Psoas muscle (tissue), 8 donors: Measurements from ENCODE around the gene CADM1. TPM values are rescaled to one million over a fixed set of nuclear protein-coding genes. Genes with fewer than 3 reads are reported as not detected.

Source experiments
- ATAC-seq, 4 donors: fragments of 200-7000 bp; cut with Tn5 transposase; one replicate each; pipeline ENCODE4 v1.9.1; 2020; ENCODE audit warnings: moderate library complexity in 3 of 4, mild to moderate bottlenecking in 2 of 4
- DNase-seq, 2 donors: peaks; one replicate each; pipeline ENCODE4 v3.0.0-alpha.2; 2020
- H3K27ac ChIP-seq: fragments of 200-600 bp; one replicate; pipeline ENCODE4 v1.8.0; 2022
- H3K27me3 ChIP-seq, 3 donors: fragments of 200-600 bp in 1 of 3; one replicate each; pipeline versions ENCODE4 v1.6.1 to v1.8.0; 2013 to 2022; ENCODE audit warnings: low read length in 2 of 3, mild to moderate bottlenecking in 2 of 3, moderate library complexity in 1 of 3; ENCODE audit not compliant: insufficient read depth in 3 of 3
- H3K36me3 ChIP-seq, 2 donors: fragments of 200-600 bp in 1 of 2; one replicate each; pipeline versions ENCODE4 v1.6.1 to v1.8.0; 2013 to 2022; ENCODE audit warnings: low read depth in 1 of 2, mild to moderate bottlenecking in 1 of 2, moderate library complexity in 1 of 2; ENCODE audit not compliant: insufficient read depth in 1 of 2
- H3K4me1 ChIP-seq: fragments of 200-600 bp; one replicate; pipeline ENCODE4 v1.8.0; 2022
- H3K4me3 ChIP-seq: fragments of 200-600 bp; one replicate; pipeline ENCODE4 v1.8.0; 2022; ENCODE audit warnings: mild to moderate bottlenecking
- H3K9me3 ChIP-seq: fragments of 200-600 bp; one replicate; pipeline ENCODE4 v1.8.0; 2022
- WGBS, 3 donors: extraction: QIAGEN DNeasy Blood & Tissue Kit; methylation state at CpG; one replicate each; pipeline versions ENCODE4 v1.1.6 to v1.1.7; 2013; 5-methylcytosine and 5-hydroxymethylcytosine counted together
- intact Hi-C, 2 donors: fragments of 100-400 bp; cut with DNase I; formaldehyde crosslinking; loops; one replicate each; pipeline versions ENCODE4 v1.11.0 to v1.14.2; 2022
- polyA plus RNA-seq, 3 donors: library from polyadenylated mRNA; stranded (reverse); fragments of 200-250 nt; gene quantifications; one replicate each; pipeline ENCODE4 v1.2.3, GENCODE V29; 2013
- total RNA-seq, 4 donors: library from RNA; stranded (reverse); fragmentation: NEBNext Ultra II Directional in 2 of 4; extraction: Animal tissue kit (Norgen Biotek cat#: 25700) in 2 of 4; gene quantifications; one replicate each; pipeline versions ENCODE4 v1.2.1 to v1.2.4, GENCODE V29; 2021 to 2023
- TF ChIP-seq, protein P1 (sequence below): fragments of 200-600 bp; IDR thresholded peaks from one replicate; pipeline ENCODE4 v1.8.0; 2022; ENCODE audit warnings: antibody characterized with exemption
- donor health status: healthy with polysubstance abuse.
- donor health status: DM: no; HTN: no; CAD: no; lungs with moderate emphysema.
- donor health status: Bipolar disorder and iron deficiency.
- donor health status: healthy.
- donor health status: DM: yes; HTN: yes; CAD: no.
- donor health status: DM: no; HTN: no; CAD: no.
- donor health status: DM: no; HTN: no; CAD: no.
- donor health status: DM: yes; HTN: yes; CAD: no.

The CADM1 gene
- total and polyA plus RNA-seq, 7 donors = 3.1 to 12.4 (median 9.5) TPM

DNA sequence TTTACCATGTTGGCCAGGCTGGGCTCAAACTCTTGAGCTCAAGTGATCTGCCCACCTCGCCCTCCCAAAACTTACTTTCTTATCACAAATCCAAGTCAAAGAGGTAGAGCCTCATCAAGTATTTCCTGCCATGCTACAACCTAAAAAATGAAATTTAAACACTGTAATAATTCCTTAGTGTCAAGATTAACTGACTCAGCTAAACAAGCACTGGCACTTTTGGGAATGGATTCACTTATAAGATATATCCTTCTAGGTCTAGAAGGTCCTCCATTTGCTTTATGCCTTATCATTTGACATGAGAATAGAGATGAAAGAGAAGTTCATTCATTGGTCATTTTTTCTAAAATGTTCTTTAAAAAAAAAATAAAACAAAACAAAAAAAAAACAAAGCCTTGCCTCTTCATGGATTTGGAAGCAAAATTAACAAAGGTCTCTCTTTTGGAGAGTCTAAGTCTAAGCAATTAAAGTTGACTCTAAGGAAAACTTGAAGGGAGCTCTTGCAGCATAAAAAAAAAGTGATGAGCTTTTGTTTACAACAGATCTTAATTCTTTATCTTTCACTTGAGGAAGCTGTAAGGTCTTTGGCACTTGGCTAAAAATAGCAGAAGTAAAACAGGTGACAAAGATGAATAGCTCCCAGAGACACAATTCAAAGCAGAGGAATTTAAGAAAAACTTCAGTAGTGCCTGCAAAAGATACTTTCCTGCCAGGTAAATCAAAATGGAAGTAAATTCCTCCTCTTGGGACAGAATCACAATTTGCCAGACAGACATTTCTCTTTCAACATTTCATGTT, 50.3 kb downstream of the CADM1 start:
- intact Hi-C loops = no loop called here
- no peak for ATAC-seq
- Histone ChIP-seq H3K9me3 (no peaks in the 10 kb centered on the region), H3K4me3 (no peak overlapping the region), H3K4me1 (no peaks in the 10 kb centered on the region), H3K27me3 (peaks cover 0 to 3% (median 0%) of the 10 kb centered on the region in 3 donors), H3K27ac (no peak overlapping the region), H3K36me3 (no peaks in the 10 kb centered on the region)
- no peak for DNase-seq
- TF ChIP-seq, protein P1, sequence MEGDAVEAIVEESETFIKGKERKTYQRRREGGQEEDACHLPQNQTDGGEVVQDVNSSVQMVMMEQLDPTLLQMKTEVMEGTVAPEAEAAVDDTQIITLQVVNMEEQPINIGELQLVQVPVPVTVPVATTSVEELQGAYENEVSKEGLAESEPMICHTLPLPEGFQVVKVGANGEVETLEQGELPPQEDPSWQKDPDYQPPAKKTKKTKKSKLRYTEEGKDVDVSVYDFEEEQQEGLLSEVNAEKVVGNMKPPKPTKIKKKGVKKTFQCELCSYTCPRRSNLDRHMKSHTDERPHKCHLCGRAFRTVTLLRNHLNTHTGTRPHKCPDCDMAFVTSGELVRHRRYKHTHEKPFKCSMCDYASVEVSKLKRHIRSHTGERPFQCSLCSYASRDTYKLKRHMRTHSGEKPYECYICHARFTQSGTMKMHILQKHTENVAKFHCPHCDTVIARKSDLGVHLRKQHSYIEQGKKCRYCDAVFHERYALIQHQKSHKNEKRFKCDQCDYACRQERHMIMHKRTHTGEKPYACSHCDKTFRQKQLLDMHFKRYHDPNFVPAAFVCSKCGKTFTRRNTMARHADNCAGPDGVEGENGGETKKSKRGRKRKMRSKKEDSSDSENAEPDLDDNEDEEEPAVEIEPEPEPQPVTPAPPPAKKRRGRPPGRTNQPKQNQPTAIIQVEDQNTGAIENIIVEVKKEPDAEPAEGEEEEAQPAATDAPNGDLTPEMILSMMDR = no peak
- 91 to 96% (median 95%) methylated on average over 1 of the region's 1 CpG for WGBS, 3 donors

DNA sequence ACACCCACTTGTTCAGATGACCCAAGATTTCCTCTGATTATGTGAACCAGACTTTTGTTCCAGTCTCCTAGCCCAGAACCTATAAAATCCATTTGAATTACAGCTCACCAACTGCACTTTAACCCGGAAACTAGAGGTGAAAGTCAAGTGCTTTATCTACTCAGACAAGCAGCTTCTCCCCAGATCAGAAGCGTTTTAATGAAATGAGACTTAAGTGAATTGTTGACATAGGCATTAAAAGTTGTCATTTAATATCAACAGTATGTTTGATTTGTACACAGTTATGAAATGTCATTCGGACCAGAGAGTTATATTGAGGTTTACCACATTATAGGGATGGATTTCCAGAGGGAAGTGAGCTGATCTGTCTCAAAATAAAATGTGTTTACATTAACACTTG, 52.0 kb downstream of the CADM1 start:
- intact Hi-C loops = no loop called here
- TF ChIP-seq, protein P1 = no peak
- H3K9me3 ChIP-seq = peaks cover 7% of the 10 kb centered on the region

DNA sequence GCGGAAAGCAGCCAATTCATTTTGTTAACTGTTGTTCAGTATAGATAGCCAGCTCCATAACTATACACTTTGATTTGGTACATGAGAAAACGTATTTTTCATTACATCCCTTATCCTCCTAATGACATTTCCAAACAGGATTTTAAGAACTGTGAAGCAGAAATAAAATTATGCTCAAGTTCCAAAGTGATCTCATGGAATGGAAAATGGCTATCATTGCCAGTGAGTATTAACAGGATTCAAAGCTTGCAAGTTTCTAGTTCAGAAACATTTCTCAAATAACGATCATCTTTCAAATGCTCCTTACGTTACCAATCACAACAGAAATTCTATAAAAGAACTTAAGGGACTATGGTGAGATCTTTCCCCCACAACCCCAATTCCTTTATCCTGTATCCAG, 53.7 kb downstream of the CADM1 start:
- H3K4me3 ChIP-seq = no peak overlapping the region
- peaks cover 14% of the 10 kb centered on the region for H3K9me3 ChIP-seq
- TF ChIP-seq, protein P1 = no peak
- DNase-seq = no peak
- no peaks in the 10 kb centered on the region for H3K36me3 ChIP-seq
- 43 to 51% (median 43%) methylated on average over 4 of the region's 4 CpGs for WGBS, 3 donors
- H3K27me3 ChIP-seq = no peaks in the 10 kb centered on the region
- ATAC-seq = no peak
- intact Hi-C loops = no loop called here
- no peak overlapping the region for H3K27ac ChIP-seq
- no peaks in the 10 kb centered on the region for H3K4me1 ChIP-seq

More for the DNA sequence above, 52.0 kb downstream of the CADM1 start:
- ATAC-seq (no peak), DNase-seq (no peak)
- no peak overlapping the region for H3K27ac ChIP-seq
- H3K27me3 ChIP-seq = peaks cover 0 to 3% (median 0%) of the 10 kb centered on the region in 3 donors
- H3K36me3 ChIP-seq = no peaks in the 10 kb centered on the region
- WGBS, 3 donors = 39 to 53% (median 43%) methylated on average over 3 of the region's 3 CpGs
- H3K4me3 ChIP-seq = no peak overlapping the region
- H3K4me1 ChIP-seq = no peaks in the 10 kb centered on the region

DNA sequence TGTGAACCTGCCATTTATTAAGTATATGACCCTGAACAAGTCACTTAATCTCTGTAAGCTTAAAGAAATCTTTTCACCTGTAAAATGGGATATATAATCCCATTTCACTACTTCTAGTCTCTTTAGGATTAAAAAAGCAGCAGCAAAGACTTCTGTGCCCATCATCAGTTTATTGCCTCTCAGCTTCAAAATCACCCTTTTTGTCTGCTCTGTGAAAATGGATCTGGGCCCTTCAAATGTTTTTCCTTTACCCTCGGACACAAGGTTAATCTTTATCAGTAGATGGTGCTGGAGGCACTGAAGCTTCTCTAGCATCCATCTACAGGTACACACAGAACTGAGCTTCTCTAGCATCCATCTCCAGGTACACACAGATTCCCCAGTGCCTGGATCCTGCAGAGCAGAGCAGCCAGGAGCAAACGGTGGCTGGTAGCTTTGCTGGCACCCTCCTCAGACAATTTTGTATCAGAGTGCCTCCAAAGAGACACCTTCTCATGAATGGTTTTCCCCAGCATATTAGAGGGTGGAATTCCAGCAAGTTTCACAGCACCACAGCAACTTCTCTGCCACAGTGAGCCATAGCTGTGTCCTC, 56.8 kb downstream of the CADM1 start:
- Histone ChIP-seq H3K4me3 (no peak overlapping the region), H3K36me3 (no peaks in the 10 kb centered on the region), H3K27me3 (no peaks in the 10 kb centered on the region), H3K9me3 (peaks cover 14% of the 10 kb centered on the region), H3K4me1 (no peaks in the 10 kb centered on the region), H3K27ac (no peak overlapping the region)
- intact Hi-C loops = no loop called here
- DNase-seq (no peak), ATAC-seq (no peak)
- WGBS, 3 donors = 87 to 100% (median 94%) methylated on average over 2 of the region's 2 CpGs
- TF ChIP-seq, protein P1 = no peak
